Mesothelial cell of epicardium (in vitro differentiated cells): Measurements from ENCODE around the gene MROH7. TPM values are rescaled to one million over a fixed set of nuclear protein-coding genes. Genes with fewer than 3 reads are reported as not detected.

Source experiments
- DNase-seq, 2 experiments: peaks; one replicate each; pipeline ENCODE4 v3.0.0; 2021; ENCODE audit warnings: low spot score in 2 of 2; ENCODE audit not compliant: unreplicated experiment in 2 of 2
- H3K27ac Mint-ChIP-seq: 2 replicates; pipeline ENCODE4 v1.8.0; 2021; ENCODE audit warnings: mixed read lengths
- H3K27me3 Mint-ChIP-seq: 2 replicates; pipeline ENCODE4 v1.8.0; 2021; ENCODE audit warnings: low read depth, mixed read lengths
- H3K36me3 Mint-ChIP-seq: 2 replicates; pipeline ENCODE4 v1.8.0; 2021; ENCODE audit warnings: mixed read lengths
- H3K4me1 Mint-ChIP-seq: 2 replicates; pipeline ENCODE4 v1.8.0; 2021; ENCODE audit warnings: mixed read lengths
- H3K4me3 Mint-ChIP-seq: 2 replicates; pipeline ENCODE4 v1.8.0; 2021; ENCODE audit warnings: mild to moderate bottlenecking, moderate library complexity, mixed read lengths
- H3K9me3 Mint-ChIP-seq: 2 replicates; pipeline ENCODE4 v1.8.0; 2021; ENCODE audit warnings: mixed read lengths
- total RNA-seq: library from RNA; stranded (reverse); gene quantifications from 3 replicates; pipeline ENCODE4 v1.2.1, GENCODE V29; 2021
- TF ChIP-seq, protein P1 (sequence below): fragments of 200-600 bp; sonication (generic); IDR thresholded peaks from one replicate; pipeline ENCODE4 v1.5.0; 2021; ENCODE audit warnings: antibody characterized with exemption; ENCODE audit not compliant: unreplicated experiment

The MROH7 gene
- total RNA-seq, 1 donor from 2014 or later, result 4.3 TPM

DNA sequence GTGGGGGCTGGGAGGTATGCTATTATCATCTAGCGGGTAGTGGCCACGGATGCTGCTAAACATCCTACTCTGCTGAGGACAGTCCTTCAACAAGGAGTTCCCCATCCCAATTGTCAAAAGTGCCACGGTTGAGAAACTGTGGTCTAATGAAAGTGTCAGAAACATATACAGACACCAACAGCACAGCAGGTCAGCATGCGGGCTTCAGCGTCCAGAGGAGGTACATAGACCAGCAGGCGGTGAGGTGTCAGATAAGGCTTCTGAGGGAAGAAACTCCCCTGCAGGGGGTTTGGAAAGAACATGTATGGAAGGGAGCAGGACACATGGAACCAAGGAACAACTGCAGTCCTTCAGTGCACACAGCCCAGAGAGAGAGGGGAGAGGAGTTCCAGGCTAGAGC lies 69.3 kb downstream of the MROH7 start:
- Mint-ChIP-seq H3K27ac (no peak overlapping the region), H3K4me3 (no peak overlapping the region), H3K27me3 (peaks cover 57% of the 10 kb centered on the region), H3K4me1 (peaks cover 5% of the 10 kb centered on the region), H3K9me3 (no peaks in the 10 kb centered on the region), H3K36me3 (no peaks in the 10 kb centered on the region)
- no peak for DNase-seq
- TF ChIP-seq, protein P1, sequence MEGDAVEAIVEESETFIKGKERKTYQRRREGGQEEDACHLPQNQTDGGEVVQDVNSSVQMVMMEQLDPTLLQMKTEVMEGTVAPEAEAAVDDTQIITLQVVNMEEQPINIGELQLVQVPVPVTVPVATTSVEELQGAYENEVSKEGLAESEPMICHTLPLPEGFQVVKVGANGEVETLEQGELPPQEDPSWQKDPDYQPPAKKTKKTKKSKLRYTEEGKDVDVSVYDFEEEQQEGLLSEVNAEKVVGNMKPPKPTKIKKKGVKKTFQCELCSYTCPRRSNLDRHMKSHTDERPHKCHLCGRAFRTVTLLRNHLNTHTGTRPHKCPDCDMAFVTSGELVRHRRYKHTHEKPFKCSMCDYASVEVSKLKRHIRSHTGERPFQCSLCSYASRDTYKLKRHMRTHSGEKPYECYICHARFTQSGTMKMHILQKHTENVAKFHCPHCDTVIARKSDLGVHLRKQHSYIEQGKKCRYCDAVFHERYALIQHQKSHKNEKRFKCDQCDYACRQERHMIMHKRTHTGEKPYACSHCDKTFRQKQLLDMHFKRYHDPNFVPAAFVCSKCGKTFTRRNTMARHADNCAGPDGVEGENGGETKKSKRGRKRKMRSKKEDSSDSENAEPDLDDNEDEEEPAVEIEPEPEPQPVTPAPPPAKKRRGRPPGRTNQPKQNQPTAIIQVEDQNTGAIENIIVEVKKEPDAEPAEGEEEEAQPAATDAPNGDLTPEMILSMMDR, result no peak

DNA sequence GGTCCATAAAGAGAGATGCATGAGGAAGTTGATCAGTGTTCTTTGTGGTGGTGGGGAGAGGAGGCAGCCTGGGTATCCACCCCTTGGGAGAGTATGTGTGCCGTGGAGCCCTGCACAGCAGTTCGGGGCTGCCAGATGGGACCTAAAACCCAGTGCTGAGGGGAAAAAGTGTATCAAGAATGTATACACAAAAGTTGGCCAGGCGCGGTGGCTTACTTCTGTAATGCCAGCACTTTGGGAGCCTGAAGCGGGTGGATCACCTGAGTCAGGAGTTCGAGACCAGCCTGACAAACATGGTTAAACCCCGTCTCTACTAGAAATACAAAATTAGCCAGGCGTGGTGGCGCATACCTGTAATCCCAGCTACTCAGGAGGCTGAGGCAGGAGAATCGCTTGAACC lies 70.0 kb downstream of the MROH7 start:
- TF ChIP-seq, protein P1, result no peak
- Mint-ChIP-seq H3K36me3 (no peaks in the 10 kb centered on the region), H3K27me3 (peaks cover 54% of the 10 kb centered on the region), H3K27ac (no peak overlapping the region), H3K4me3 (no peak overlapping the region), H3K4me1 (peaks cover 11% of the 10 kb centered on the region), H3K9me3 (no peaks in the 10 kb centered on the region)
- DNase-seq, result no peak

DNA sequence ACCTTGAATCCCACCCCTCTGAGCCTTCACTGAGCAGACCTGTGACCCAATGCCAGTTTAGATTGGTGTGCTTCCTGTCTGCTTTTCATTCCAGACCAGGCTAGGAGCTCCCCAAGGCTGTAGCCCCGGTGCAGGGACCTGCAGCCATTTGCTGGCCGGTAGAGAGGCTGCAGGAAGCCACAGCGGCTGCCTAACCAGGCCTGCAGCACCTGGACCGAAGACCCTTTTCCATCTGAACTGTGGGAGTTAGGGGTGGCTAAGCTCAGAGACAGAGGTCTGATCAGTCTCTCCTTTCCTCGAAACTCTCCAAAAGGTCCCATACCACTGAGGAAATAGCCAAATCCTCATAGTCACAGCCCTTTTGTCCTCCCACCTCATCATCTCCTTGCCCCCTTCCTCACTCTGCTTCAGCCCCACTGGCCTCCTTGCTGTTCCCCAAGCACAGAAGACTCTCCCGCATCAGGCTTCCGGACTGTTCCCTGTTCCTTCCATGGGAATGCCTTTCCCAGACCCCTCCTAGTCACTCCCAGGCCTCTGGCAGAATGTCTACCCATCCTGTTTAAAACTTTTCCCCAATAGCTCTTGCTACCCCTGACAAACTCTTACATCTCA lies 73.4 kb downstream of the MROH7 start:
- Mint-ChIP-seq H3K36me3 (peaks cover 8% of the 10 kb centered on the region), H3K9me3 (no peaks in the 10 kb centered on the region), H3K27ac (no peak overlapping the region)

DNA sequence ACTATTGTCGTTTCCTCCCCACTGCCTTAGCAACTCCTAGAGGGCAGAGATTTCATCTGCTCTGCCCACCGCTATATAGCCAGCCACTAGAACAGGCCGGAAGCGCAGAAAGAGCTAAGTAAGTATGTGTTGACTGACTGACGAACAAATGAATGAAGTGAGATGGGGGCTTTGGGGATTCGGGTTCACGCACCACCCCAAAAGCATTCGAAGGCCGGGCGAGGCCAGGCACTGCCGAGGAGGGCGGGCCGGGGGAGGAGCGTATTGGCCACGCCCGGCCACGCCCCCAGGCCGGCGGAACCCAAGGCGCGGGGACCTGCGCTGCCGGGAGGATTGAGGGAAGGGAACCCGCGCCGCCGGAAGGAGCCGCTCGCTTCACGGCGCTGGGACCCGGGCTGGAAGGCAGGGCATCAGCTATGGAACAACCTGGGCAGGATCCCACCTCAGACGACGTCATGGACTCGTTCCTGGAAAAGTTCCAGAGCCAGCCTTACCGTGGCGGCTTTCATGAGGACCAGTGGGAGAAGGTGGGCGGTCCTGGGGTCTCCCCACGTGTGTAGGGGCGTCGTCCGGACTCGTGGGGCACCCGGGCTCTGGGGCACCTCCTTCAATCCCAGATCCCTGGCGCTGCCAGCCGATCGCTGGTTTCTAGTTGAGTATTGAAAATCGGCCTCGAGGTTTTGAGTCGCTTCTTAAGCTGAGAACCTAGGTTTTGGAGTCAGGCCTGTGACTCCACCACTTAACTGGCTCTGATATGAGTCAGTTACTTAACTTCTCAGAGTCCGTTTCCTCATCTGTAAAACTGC lies 74.1 kb downstream of the MROH7 start, which contains the start of gene TTC4:
TSS of gene TTC4 (plus strand) at position 369 of the 806 bp plus-strand sequence. CDS start at position 417, 48 bp downstream.
- Mint-ChIP-seq H3K27ac (peak within 1 kb of the TSS; percentile 81), H3K36me3 (peaks cover 10% of the 10 kb centered on the region), H3K27me3 (peaks cover 17% of the 10 kb centered on the region), H3K4me1 (peaks cover 18% of the 10 kb centered on the region), H3K4me3 (peak within 1 kb of the TSS; percentile 85), H3K9me3 (no peaks in the 10 kb centered on the region)
- DNase-seq, result peak; percentile 72 to 83
- TF ChIP-seq, protein P1, result no peak

More for the DNA sequence above, 73.4 kb downstream of the MROH7 start:
- Mint-ChIP-seq H3K4me1 (peaks cover 18% of the 10 kb centered on the region), H3K4me3 (peak overlapping the region; percentile 85), H3K27me3 (peaks cover 24% of the 10 kb centered on the region)
- TF ChIP-seq, protein P1, result no peak
- no peak for DNase-seq

DNA sequence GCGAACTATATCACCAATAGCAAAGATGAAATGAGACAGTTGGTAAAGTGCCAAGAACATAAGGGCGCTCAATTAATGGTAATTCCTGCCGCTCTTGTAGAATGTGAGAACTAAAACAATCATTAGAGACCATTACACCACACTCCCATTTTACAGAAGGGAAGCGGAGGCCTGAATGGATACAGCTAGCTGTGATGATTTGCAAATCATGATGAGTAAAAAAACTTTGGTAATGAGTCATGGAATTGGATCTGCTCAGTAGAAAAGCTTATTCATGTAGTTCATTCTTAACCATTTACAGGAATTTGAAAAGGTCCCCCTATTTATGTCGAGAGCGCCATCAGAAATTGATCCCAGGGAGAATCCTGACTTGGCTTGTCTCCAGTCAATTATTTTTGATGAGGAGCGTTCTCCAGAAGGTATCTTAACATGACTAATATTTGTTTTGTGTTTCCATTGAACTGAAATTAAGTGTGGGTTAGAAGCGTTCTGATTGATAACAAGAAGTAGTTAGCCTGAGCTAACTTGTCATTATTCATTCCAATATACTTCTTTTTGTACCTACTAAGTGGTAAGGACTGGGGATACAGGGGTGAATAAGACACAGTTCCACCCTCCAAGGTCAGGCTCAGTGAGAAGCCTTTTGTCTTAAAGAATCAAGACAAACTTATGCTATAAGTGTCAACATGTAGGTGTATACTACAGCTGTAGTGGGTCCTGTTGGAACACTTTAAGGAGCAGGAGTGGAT lies 74.9 kb downstream of the MROH7 start:
- TF ChIP-seq, protein P1, result no peak
- Mint-ChIP-seq H3K36me3 (peaks cover 15% of the 10 kb centered on the region), H3K9me3 (no peaks in the 10 kb centered on the region), H3K27me3 (peaks cover 9% of the 10 kb centered on the region), H3K4me3 (peak overlapping the region; percentile 85), H3K27ac (peak overlapping the region; percentile 81), H3K4me1 (peaks cover 18% of the 10 kb centered on the region)
- no peak for DNase-seq
